Ovary (tissue), 3 donors: ENCODE results near the gene NEK11.

Experiments used
- EP300 ChIP-seq: sonication (generic); formaldehyde crosslinking; IDR thresholded peaks from one replicate; pipeline ENCODE4 v1.6.1; 2017; ENCODE audit warnings: antibody characterized with exemption
- POLR2A ChIP-seq: fragments of 450-650 bp; IDR thresholded peaks from one replicate; pipeline ENCODE4 v1.6.1; 2017; ENCODE audit warnings: antibody characterized with exemption, mild to moderate bottlenecking, moderate library complexity
- TF ChIP-seq, protein P1 (sequence below), 3 donors: fragments of 450-650 bp in 2 of 3; fragments of 200-600 bp in 1 of 3; IDR thresholded peaks; one replicate each; pipeline versions ENCODE4 v1.5.1 to v1.8.0; 2016 to 2022; ENCODE audit warnings: antibody characterized with exemption in 3 of 3, mild to moderate bottlenecking in 1 of 3
- donor health status: DM: no; HTN: no; CAD: no.

DNA sequence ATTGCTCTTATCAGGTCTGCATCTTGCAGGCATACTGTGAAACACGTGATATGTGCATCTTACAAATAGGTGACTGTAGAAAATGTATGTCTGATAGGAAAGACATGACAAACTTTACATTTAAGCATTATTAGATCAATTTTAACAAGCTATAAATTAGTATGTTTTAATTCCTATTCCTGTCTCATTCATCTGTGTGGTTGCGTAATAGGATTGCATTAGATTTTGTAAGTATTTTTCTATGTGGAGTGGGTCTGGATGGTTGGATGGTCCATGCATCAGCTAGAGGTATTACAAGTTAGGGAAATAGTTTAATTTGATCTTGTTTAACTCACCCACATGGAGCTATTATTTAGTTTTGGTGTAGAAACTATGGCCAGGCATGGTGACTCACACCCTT, 18.9 kb upstream of the NEK11 start:
- TF ChIP-seq, protein P1, sequence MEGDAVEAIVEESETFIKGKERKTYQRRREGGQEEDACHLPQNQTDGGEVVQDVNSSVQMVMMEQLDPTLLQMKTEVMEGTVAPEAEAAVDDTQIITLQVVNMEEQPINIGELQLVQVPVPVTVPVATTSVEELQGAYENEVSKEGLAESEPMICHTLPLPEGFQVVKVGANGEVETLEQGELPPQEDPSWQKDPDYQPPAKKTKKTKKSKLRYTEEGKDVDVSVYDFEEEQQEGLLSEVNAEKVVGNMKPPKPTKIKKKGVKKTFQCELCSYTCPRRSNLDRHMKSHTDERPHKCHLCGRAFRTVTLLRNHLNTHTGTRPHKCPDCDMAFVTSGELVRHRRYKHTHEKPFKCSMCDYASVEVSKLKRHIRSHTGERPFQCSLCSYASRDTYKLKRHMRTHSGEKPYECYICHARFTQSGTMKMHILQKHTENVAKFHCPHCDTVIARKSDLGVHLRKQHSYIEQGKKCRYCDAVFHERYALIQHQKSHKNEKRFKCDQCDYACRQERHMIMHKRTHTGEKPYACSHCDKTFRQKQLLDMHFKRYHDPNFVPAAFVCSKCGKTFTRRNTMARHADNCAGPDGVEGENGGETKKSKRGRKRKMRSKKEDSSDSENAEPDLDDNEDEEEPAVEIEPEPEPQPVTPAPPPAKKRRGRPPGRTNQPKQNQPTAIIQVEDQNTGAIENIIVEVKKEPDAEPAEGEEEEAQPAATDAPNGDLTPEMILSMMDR (IDR thresholded peaks at IDR 0.05): no peak
- TF ChIP-seq POLR2A (no peak), EP300 (no peak)
